Measurements from ENCODE around the gene PLPPR1.

GRCh38 chr9:101342595-101342994 is 314.1 kb downstream of the PLPPR1 start:
- no peak for TF ChIP-seq CTCF (IDR thresholded peaks at IDR 0.05)
- no peak for TF ChIP-seq POLR2A (IDR thresholded peaks at IDR 0.05)

Data from Peyer's patch (tissue), 4 donors.